ENCODE measurements around the gene CEMIP.

DNA sequence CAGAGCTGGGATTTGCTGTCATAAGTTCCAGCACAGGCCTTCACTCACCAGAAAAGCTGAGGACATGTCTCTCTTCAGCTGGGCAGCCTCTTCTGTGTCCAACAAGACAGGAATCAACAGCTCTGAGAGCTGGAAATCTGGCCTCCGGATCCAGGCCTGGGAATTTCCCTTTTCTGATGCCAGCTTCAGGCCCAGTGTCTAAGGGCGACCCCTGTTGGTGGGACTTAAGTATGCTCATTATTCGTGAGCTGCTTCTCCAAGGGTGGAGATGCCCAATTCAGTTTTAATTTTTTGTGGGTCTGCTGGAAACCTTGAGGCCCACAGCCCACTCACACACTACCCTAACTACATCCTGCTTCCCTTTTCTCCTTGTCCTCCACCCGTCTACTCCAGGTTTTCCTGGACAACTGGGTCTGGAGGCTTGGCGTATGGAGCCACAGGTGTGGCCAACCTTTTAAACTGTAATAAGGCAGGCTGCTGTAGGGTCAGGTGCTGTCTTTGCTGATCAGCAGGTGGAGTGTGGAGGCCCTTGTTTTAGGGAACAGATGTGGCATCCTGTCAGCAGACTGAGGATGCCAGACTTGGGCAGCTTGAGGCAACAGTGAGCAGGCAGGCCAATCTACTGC is 2.6 kb upstream of the CEMIP start:
- no peak for TF ChIP-seq POLR2AphosphoS5 (IDR thresholded peaks at IDR 0.05; ENCODE audit: low read depth, low read length)
- TF ChIP-seq, protein P1, sequence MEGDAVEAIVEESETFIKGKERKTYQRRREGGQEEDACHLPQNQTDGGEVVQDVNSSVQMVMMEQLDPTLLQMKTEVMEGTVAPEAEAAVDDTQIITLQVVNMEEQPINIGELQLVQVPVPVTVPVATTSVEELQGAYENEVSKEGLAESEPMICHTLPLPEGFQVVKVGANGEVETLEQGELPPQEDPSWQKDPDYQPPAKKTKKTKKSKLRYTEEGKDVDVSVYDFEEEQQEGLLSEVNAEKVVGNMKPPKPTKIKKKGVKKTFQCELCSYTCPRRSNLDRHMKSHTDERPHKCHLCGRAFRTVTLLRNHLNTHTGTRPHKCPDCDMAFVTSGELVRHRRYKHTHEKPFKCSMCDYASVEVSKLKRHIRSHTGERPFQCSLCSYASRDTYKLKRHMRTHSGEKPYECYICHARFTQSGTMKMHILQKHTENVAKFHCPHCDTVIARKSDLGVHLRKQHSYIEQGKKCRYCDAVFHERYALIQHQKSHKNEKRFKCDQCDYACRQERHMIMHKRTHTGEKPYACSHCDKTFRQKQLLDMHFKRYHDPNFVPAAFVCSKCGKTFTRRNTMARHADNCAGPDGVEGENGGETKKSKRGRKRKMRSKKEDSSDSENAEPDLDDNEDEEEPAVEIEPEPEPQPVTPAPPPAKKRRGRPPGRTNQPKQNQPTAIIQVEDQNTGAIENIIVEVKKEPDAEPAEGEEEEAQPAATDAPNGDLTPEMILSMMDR (IDR thresholded peaks at IDR 0.05) = peak; percentile 88
- no peak for TF ChIP-seq SIN3A (IDR thresholded peaks at IDR 0.05; ENCODE audit: borderline replicate concordance, low read depth, low read length)
- no peak for TF ChIP-seq MEF2A (IDR thresholded peaks at IDR 0.05; ENCODE audit: borderline replicate concordance, low read depth)
- no peak for TF ChIP-seq EZH2phosphoT487 (IDR thresholded peaks at IDR 0.05; ENCODE audit: borderline replicate concordance, low read depth)
- TF ChIP-seq GABPA (IDR thresholded peaks at IDR 0.05; ENCODE audit: low read depth) = no peak
